ENCODE measurements around the gene PGRMC2.

The PGRMC2 gene, protein sequence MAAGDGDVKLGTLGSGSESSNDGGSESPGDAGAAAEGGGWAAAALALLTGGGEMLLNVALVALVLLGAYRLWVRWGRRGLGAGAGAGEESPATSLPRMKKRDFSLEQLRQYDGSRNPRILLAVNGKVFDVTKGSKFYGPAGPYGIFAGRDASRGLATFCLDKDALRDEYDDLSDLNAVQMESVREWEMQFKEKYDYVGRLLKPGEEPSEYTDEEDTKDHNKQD

DNA sequence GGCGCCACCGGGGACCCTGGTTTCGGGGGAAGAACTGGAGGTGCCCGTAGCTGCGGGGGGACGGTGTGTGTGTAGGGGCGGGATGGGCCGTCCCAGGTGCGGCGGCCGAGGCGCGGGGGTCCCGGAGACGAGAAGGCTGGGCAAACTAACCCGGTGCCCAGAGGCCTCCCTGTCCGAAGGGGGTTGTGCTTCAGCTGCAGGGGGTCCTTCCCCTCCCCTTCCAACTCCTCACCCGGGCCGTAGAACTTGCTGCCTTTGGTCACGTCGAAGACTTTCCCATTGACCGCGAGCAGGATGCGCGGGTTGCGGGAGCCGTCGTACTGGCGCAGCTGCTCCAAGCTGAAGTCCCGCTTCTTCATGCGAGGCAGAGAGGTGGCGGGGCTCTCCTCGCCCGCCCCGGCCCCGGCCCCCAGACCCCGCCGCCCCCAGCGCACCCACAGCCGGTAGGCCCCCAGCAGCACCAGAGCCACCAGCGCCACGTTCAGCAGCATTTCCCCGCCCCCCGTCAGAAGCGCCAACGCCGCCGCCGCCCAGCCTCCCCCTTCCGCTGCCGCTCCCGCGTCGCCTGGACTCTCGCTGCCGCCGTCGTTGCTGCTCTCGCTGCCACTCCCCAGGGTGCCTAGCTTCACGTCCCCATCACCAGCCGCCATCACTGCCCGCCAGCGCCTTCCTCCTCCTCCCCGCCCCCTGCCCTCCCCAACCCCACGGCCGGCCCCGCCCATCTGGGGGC is at the start of gene PGRMC2:
Gene PGRMC2 (minus strand): TSS at position 673 of the 730 bp plus-strand sequence. CDS start 23 bp downstream, at position 650.
- 0 out of 2 replicates have a peak, but pooled peaks have one; percentile 25 for TF ChIP-seq YY1 (tag by site-specific recombination; IDR thresholded peaks at IDR 0.05)
- TF ChIP-seq KLF16 (tag by site-specific recombination; IDR thresholded peaks at IDR 0.05): peak; percentile 43; the same call in 1 of the 2 replicates
- peak; percentile 80 for TF ChIP-seq GLIS2 (tag by site-specific recombination; IDR thresholded peaks at IDR 0.05)
- TF ChIP-seq, protein P1, sequence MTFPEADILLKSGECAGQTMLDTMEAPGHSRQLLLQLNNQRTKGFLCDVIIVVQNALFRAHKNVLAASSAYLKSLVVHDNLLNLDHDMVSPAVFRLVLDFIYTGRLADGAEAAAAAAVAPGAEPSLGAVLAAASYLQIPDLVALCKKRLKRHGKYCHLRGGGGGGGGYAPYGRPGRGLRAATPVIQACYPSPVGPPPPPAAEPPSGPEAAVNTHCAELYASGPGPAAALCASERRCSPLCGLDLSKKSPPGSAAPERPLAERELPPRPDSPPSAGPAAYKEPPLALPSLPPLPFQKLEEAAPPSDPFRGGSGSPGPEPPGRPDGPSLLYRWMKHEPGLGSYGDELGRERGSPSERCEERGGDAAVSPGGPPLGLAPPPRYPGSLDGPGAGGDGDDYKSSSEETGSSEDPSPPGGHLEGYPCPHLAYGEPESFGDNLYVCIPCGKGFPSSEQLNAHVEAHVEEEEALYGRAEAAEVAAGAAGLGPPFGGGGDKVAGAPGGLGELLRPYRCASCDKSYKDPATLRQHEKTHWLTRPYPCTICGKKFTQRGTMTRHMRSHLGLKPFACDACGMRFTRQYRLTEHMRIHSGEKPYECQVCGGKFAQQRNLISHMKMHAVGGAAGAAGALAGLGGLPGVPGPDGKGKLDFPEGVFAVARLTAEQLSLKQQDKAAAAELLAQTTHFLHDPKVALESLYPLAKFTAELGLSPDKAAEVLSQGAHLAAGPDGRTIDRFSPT (tag by site-specific recombination; IDR thresholded peaks at IDR 0.05): 0 out of 2 replicates have a peak, but pooled peaks have one; percentile 40
- TF ChIP-seq, protein P2, sequence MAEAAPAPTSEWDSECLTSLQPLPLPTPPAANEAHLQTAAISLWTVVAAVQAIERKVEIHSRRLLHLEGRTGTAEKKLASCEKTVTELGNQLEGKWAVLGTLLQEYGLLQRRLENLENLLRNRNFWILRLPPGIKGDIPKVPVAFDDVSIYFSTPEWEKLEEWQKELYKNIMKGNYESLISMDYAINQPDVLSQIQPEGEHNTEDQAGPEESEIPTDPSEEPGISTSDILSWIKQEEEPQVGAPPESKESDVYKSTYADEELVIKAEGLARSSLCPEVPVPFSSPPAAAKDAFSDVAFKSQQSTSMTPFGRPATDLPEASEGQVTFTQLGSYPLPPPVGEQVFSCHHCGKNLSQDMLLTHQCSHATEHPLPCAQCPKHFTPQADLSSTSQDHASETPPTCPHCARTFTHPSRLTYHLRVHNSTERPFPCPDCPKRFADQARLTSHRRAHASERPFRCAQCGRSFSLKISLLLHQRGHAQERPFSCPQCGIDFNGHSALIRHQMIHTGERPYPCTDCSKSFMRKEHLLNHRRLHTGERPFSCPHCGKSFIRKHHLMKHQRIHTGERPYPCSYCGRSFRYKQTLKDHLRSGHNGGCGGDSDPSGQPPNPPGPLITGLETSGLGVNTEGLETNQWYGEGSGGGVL (tag by site-specific recombination; IDR thresholded peaks at IDR 0.05): peak; percentile 58
- TF ChIP-seq PRDM1 (tag by site-specific recombination; IDR thresholded peaks at IDR 0.05): peak; percentile 59; the same call in 1 of the 2 replicates
- no peak for TF ChIP-seq ZNF776 (tag by site-specific recombination; IDR thresholded peaks at IDR 0.05; ENCODE audit: borderline replicate concordance)
- no peak for TF ChIP-seq ZNF830 (tag by site-specific recombination; IDR thresholded peaks at IDR 0.05; ENCODE audit: low read depth)
- peak; percentile 17; the same call in 1 of the 2 replicates for TF ChIP-seq FEZF1 (tag by site-specific recombination; IDR thresholded peaks at IDR 0.05)
- no peak for TF ChIP-seq ZNF416 (tag by site-specific recombination; IDR thresholded peaks at IDR 0.05)
- peak; percentile 22; the same call in 1 of the 2 replicates for TF ChIP-seq ZFHX2 (tag by site-specific recombination; conservative IDR thresholded peaks at IDR 0.05)
- TF ChIP-seq ZNF621 (tag by site-specific recombination; IDR thresholded peaks at IDR 0.05): no peak
- peak; percentile 15; the same call in 1 of the 2 replicates for TF ChIP-seq KLF8 (tag by site-specific recombination; IDR thresholded peaks at IDR 0.05)
- no peak for TF ChIP-seq ZNF324 (tag by site-specific recombination; IDR thresholded peaks at IDR 0.05)
- TF ChIP-seq YY2 (tag by site-specific recombination; IDR thresholded peaks at IDR 0.05): 0 out of 2 replicates have a peak, but pooled peaks have one; percentile 33
- no peak for TF ChIP-seq IKZF3 (tag by site-specific recombination; IDR thresholded peaks at IDR 0.05)
- peak; percentile 43; the same call in 1 of the 2 replicates for TF ChIP-seq ZBTB20 (tag by site-specific recombination; IDR thresholded peaks at IDR 0.05)
- 0 out of 2 replicates have a peak, but pooled peaks have one; percentile 25 for TF ChIP-seq GLIS1 (tag by site-specific recombination; IDR thresholded peaks at IDR 0.05)
- TF ChIP-seq ZNF513 (tag by site-specific recombination; IDR thresholded peaks at IDR 0.05): 0 out of 2 replicates have a peak, but pooled peaks have one; percentile 24
- TF ChIP-seq ZNF777 (tag by site-specific recombination; IDR thresholded peaks at IDR 0.05; ENCODE audit: borderline replicate concordance): no peak
- no peak for TF ChIP-seq ZNF768 (tag by site-specific recombination; IDR thresholded peaks at IDR 0.05)
- TF ChIP-seq ZNF211 (tag by site-specific recombination; IDR thresholded peaks at IDR 0.05; ENCODE audit: low read depth): no peak
- peak; percentile 53; the same call in 1 of the 2 replicates for TF ChIP-seq ZNF335 (tag by site-specific recombination; conservative IDR thresholded peaks at IDR 0.05)
- TF ChIP-seq SETDB1 (IDR thresholded peaks at IDR 0.05; ENCODE audit: insufficient read length, low read length): no peak
- TF ChIP-seq, protein P3, sequence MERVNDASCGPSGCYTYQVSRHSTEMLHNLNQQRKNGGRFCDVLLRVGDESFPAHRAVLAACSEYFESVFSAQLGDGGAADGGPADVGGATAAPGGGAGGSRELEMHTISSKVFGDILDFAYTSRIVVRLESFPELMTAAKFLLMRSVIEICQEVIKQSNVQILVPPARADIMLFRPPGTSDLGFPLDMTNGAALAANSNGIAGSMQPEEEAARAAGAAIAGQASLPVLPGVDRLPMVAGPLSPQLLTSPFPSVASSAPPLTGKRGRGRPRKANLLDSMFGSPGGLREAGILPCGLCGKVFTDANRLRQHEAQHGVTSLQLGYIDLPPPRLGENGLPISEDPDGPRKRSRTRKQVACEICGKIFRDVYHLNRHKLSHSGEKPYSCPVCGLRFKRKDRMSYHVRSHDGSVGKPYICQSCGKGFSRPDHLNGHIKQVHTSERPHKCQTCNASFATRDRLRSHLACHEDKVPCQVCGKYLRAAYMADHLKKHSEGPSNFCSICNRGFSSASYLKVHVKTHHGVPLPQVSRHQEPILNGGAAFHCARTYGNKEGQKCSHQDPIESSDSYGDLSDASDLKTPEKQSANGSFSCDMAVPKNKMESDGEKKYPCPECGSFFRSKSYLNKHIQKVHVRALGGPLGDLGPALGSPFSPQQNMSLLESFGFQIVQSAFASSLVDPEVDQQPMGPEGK (tag by site-specific recombination; IDR thresholded peaks at IDR 0.05): peak; percentile 28
- Histone ChIP-seq H3K9me3 (ENCODE audit: control insufficient read depth, insufficient read depth, low read depth, low read length) (no peaks in the 10 kb centered on the region), H3K4me1 (ENCODE audit: control insufficient read depth, insufficient read depth, low read length) (no peaks in the 10 kb centered on the region; the same call in 1 of the 2 replicates), H3K36me3 (ENCODE audit: control insufficient read depth in 2 of 2, insufficient read depth in 1 of 2, low read length in 2 of 2) (no peaks in the 10 kb centered on the region), H3K4me3 (ENCODE audit: low read depth, low read length) (peak within 1 kb of the TSS; percentile 87), H3K27ac (ENCODE audit: extremely low read depth, low read depth, low read length) (peak within 1 kb of the TSS; percentile 84)
- POLR2A ChIA-PET: interaction anchor here (0.6 to 1.5 kb wide), 5 partner anchors 11 to 322 kb away, joined by 3 to 4 read pairs (median 3); partner anchors contain the start of genes ABHD18, LARP1B and MFSD8
- CTCF ChIA-PET: interaction anchor here (0.6 kb wide), 2 partner anchors 35 to 264 kb away, joined by 3 to 4 read pairs; no protein-coding TSS in a partner anchor
